Immature natural killer cell (primary cell): ENCODE data around the gene ARSI. TPM values are rescaled to one million over a fixed set of nuclear protein-coding genes. Genes with fewer than 3 reads are reported as not detected.

ENCODE experiments used
- DNase-seq, 3 donors: peaks; one replicate each; pipeline ENCODE4 v3.0.0; 2022; ENCODE audit warnings: mixed read lengths in 1 of 3
- H3K27ac Mint-ChIP-seq, 6 donors: one replicate each; pipeline ENCODE4 v1.8.0; 2020; ENCODE audit warnings: mixed read lengths in 6 of 6, mild to moderate bottlenecking in 5 of 6, inconsistent platforms in 4 of 6, moderate library complexity in 3 of 6
- H3K27me3 Mint-ChIP-seq, 3 donors: one replicate each; pipeline ENCODE4 v1.8.0; 2020 to 2021; ENCODE audit warnings: low read depth in 3 of 3, mild to moderate bottlenecking in 3 of 3, mixed read lengths in 3 of 3, moderate library complexity in 3 of 3, inconsistent platforms in 1 of 3
- H3K36me3 Mint-ChIP-seq, 3 donors: one replicate each; pipeline ENCODE4 v1.8.0; 2020; ENCODE audit warnings: mixed read lengths in 3 of 3, inconsistent platforms in 2 of 3, mild to moderate bottlenecking in 2 of 3
- H3K4me1 Mint-ChIP-seq, 2 donors: one replicate each; pipeline ENCODE4 v1.8.0; 2020; ENCODE audit warnings: inconsistent platforms in 2 of 2, mild to moderate bottlenecking in 2 of 2, mixed read lengths in 2 of 2, moderate library complexity in 1 of 2
- H3K4me3 Mint-ChIP-seq, 5 donors: one replicate each; pipeline ENCODE4 v1.8.0; 2020; ENCODE audit warnings: mild to moderate bottlenecking in 5 of 5, mixed read lengths in 5 of 5, inconsistent platforms in 3 of 5, moderate library complexity in 3 of 5
- H3K9me3 Mint-ChIP-seq, 6 donors: one replicate each; pipeline ENCODE4 v1.8.0; 2020; ENCODE audit warnings: mild to moderate bottlenecking in 6 of 6, mixed read lengths in 6 of 6, inconsistent platforms in 4 of 6, moderate library complexity in 3 of 6
- polyA plus RNA-seq, 3 donors: library from polyadenylated mRNA; unstranded; fragments of 300-500 nt; fragmentation: Illumina TruSeq; gene quantifications; one replicate each; pipeline ENCODE4 v1.2.3, GENCODE V29; 2021

ARSI gene
- polyA plus RNA-seq, 3 donors from 2014 or later, result not detected

GRCh38 chr5:150288361-150288760, 14.3 kb downstream of the ARSI start:
- Mint-ChIP-seq H3K4me1 (no peaks in the 10 kb centered on the region), H3K27ac (no peak overlapping the region), H3K36me3 (no peaks in the 10 kb centered on the region), H3K9me3 (no peaks in the 10 kb centered on the region), H3K4me3 (no peak overlapping the region), H3K27me3 (peaks cover 2 to 5% (median 3%) of the 10 kb centered on the region in 3 donors)
- DNase-seq, result no peak

DNA sequence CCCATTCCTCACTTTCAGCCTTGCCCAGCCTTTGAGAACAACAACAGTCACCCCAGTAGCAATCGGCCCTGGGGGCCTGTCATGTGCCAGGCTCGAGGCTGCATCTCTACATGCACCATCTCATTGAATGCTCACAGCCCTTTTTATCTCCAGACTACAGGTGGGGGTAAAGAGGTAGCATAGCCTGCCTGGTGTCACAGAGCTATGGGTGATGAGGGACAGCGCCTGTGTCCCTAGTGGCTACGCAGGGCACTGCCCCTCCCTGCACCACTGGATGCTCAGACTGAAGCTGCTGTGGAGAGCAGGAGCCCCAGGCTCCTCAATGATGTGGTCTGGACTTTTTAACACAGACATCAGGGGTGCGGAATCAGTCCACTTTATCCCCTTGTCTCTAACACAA, 15.9 kb downstream of the ARSI start:
- peaks cover 1 to 4% (median 3%) of the 10 kb centered on the region in 3 donors for H3K27me3 Mint-ChIP-seq
- DNase-seq, result no peak
- no peak overlapping the region for H3K27ac Mint-ChIP-seq
- H3K9me3 Mint-ChIP-seq, result no peaks in the 10 kb centered on the region
- H3K4me1 Mint-ChIP-seq, result no peaks in the 10 kb centered on the region
- no peak overlapping the region for H3K4me3 Mint-ChIP-seq
- no peaks in the 10 kb centered on the region for H3K36me3 Mint-ChIP-seq

DNA sequence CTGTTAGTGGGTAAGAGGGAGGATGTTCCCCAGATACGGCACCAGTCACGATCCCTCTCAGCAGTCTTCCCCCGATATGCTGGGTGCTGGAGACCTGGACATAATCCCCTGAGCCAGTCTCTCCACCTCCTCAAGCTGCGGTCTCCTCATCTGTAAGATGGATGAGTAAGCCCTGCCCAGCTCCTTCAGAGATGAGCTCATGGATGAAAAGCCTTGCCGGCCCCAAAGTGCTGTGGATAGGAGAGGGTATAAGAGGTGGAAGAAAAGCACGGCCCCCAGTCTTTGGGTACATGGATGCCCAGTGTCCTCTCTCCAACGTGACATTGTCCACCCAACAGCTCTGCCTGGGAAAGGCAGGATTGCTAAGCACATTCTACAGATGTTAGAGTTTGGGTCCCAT, 17.6 kb downstream of the ARSI start:
- H3K27ac Mint-ChIP-seq, result no peak overlapping the region
- H3K27me3 Mint-ChIP-seq, result peaks cover 1 to 5% (median 5%) of the 10 kb centered on the region in 3 donors
- no peak overlapping the region for H3K4me3 Mint-ChIP-seq
- H3K36me3 Mint-ChIP-seq, result no peaks in the 10 kb centered on the region
- H3K4me1 Mint-ChIP-seq, result no peaks in the 10 kb centered on the region
- no peaks in the 10 kb centered on the region for H3K9me3 Mint-ChIP-seq
- DNase-seq, result no peak

DNA sequence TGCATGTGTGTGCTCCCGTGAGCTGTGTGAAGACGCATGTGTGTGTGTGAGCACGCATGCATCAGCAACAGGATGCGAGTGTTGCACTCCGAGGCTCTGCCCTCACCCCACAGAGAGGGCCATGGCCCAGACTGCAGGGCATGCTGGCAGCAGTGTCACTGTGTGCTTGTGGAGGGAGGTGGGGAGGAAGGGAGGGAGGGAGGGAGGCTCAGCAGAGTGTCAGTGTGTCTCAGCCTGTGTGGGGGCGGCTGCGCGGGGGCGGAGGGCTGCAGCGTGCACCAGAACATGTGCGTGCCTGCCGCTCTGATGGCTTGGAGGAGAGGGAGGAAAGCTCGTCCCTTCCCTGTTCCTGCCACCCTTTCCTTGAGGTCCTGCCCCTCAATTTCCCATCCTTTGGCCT, 18.4 kb downstream of the ARSI start:
- Mint-ChIP-seq H3K27me3 (peaks cover 1 to 5% (median 4%) of the 10 kb centered on the region in 3 donors), H3K27ac (no peak overlapping the region), H3K36me3 (no peaks in the 10 kb centered on the region), H3K4me1 (no peaks in the 10 kb centered on the region), H3K9me3 (no peaks in the 10 kb centered on the region), H3K4me3 (no peak overlapping the region)
- no peak for DNase-seq

DNA sequence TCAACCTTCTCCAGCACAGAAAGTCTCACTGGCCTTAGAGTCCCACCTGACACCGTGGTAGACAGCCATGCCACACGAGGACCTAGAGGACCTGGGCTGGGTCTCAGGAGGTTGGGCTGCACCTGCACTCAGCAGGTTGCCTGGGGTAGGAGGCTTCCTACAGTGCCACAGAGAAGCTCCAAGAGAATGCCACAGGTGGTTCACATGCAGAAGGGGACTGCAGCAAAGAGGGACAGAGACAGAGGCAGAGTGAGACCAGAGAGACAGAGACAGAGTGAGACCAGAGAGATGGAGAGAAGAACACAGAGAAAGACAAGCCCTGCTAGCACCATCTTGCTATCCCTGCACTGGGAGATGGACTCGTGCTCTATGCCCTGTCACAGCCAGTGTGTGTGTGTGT, 18.8 kb downstream of the ARSI start:
- H3K27me3 Mint-ChIP-seq, result peaks cover 1 to 5% (median 4%) of the 10 kb centered on the region in 3 donors
- no peaks in the 10 kb centered on the region for H3K36me3 Mint-ChIP-seq
- no peaks in the 10 kb centered on the region for H3K4me1 Mint-ChIP-seq
- no peaks in the 10 kb centered on the region for H3K9me3 Mint-ChIP-seq
- H3K4me3 Mint-ChIP-seq, result no peak overlapping the region
- DNase-seq, result no peak
- H3K27ac Mint-ChIP-seq, result no peak overlapping the region

DNA sequence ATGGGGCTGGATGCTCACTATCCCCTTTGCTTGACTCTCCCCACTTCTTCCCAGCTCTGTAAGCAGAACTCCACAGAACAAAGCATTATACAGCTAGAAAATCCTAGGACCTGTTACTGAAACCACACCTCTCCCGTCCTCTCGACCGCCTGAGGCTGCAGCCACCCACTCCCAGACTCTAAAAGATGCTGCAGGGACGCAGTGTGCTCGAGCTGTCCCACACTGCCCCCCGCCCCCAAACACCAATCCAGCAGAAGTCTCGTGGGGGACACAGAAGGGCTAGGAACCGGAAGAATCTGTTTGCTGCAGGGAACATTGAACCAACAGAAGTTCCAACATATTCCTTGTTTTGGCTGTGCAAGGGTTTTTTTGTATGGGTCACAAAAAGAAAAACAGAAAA, 20.7 kb downstream of the ARSI start:
- Mint-ChIP-seq H3K27me3 (peaks cover 0 to 5% (median 4%) of the 10 kb centered on the region in 3 donors), H3K4me1 (no peaks in the 10 kb centered on the region), H3K36me3 (no peaks in the 10 kb centered on the region), H3K9me3 (no peaks in the 10 kb centered on the region), H3K4me3 (no peak overlapping the region), H3K27ac (no peak overlapping the region)
- no peak for DNase-seq

- H3K36me3 Mint-ChIP-seq, result no peaks in the 10 kb centered on the region
- H3K4me1 Mint-ChIP-seq, result no peaks in the 10 kb centered on the region
- H3K9me3 Mint-ChIP-seq, result peaks cover 0 to 2% (median 0%) of the 10 kb centered on the region in 6 donors
- DNase-seq, result no peak
- peaks cover 0 to 6% (median 4%) of the 10 kb centered on the region in 3 donors for H3K27me3 Mint-ChIP-seq
- H3K27ac Mint-ChIP-seq, result no peak overlapping the region
- no peak overlapping the region for H3K4me3 Mint-ChIP-seq
These were observed 23.2 kb downstream of the ARSI start for GRCh38 chr5:150279330-150280020.

DNA sequence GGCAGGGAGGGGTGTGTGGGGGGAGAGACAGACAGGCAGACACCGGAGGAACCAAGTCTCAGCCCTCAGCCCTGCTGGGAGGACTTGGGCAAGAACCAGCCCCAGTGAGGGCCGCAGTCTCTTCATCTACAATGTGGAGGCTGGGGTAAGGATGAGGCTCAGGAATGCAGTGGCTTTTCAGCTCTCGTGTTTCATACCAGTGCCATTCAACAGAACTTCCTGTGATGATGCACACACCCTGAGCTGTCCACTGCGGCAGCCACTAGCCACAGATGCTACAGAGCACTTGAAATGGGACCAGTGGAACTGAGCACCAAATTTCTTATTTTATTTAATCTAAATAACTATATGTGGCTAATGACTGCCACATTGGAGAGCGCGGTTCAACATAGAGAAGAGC, 23.8 kb downstream of the ARSI start:
- no peak overlapping the region for H3K27ac Mint-ChIP-seq
- no peaks in the 10 kb centered on the region for H3K36me3 Mint-ChIP-seq
- H3K9me3 Mint-ChIP-seq, result peaks cover 0 to 2% (median 0%) of the 10 kb centered on the region in 6 donors
- H3K27me3 Mint-ChIP-seq, result peaks cover 0 to 6% (median 4%) of the 10 kb centered on the region in 3 donors
- no peak overlapping the region for H3K4me3 Mint-ChIP-seq
- DNase-seq, result no peak
- no peaks in the 10 kb centered on the region for H3K4me1 Mint-ChIP-seq

- no peak for DNase-seq
- Mint-ChIP-seq H3K4me1 (no peaks in the 10 kb centered on the region), H3K36me3 (no peaks in the 10 kb centered on the region), H3K27me3 (peaks cover 0 to 4% (median 2%) of the 10 kb centered on the region in 3 donors), H3K9me3 (peaks cover 0 to 2% (median 0%) of the 10 kb centered on the region in 6 donors), H3K4me3 (no peak overlapping the region), H3K27ac (no peak overlapping the region)
These were observed 24.5 kb downstream of the ARSI start for GRCh38 chr5:150278046-150278730.

GRCh38 chr5:150277043-150277442, 25.7 kb downstream of the ARSI start:
- DNase-seq, result no peak
- no peak overlapping the region for H3K4me3 Mint-ChIP-seq
- H3K4me1 Mint-ChIP-seq, result no peaks in the 10 kb centered on the region
- H3K27ac Mint-ChIP-seq, result no peak overlapping the region
- no peaks in the 10 kb centered on the region for H3K36me3 Mint-ChIP-seq
- peaks cover 0 to 2% (median 0%) of the 10 kb centered on the region in 6 donors for H3K9me3 Mint-ChIP-seq
- peaks cover 3 to 7% (median 4%) of the 10 kb centered on the region in 3 donors for H3K27me3 Mint-ChIP-seq

GRCh38 chr5:150274811-150275210, 27.9 kb downstream of the ARSI start:
- H3K27me3 Mint-ChIP-seq, result peaks cover 3 to 6% (median 4%) of the 10 kb centered on the region in 3 donors
- H3K9me3 Mint-ChIP-seq, result peaks cover 0 to 2% (median 0%) of the 10 kb centered on the region in 6 donors

DNA sequence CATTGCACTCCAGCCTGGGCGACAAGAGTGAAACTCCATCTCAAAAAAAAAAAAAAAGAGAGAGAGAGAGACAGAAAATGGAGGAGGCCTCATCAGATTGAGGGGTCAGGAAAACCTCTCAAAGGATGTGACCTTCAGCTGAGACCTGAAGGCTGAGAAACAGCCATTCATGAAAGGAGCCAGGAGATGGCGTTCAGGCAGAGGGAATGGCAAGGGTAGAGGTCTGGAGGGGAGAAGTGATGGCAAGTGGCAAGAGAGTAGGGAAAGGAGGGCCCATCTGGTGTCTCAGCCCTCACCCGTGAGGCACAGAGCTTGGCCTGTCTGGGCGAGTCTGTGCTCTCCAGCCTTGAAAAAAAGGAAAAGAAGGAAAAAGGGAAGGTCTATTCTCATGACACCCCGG, 30.2 kb downstream of the ARSI start:
- Mint-ChIP-seq H3K9me3 (peaks cover 0 to 2% (median 0%) of the 10 kb centered on the region in 6 donors), H3K4me1 (no peaks in the 10 kb centered on the region), H3K27ac (peak overlapping the region in 1 of 6 donors; percentile 51), H3K36me3 (no peaks in the 10 kb centered on the region), H3K4me3 (no peak overlapping the region), H3K27me3 (peaks cover 4 to 6% (median 4%) of the 10 kb centered on the region in 3 donors)
- DNase-seq, result no peak

More at GRCh38 chr5:150274811-150275210, 27.9 kb downstream of the ARSI start:
- H3K4me3 Mint-ChIP-seq, result no peak overlapping the region
- no peaks in the 10 kb centered on the region for H3K4me1 Mint-ChIP-seq
- no peak overlapping the region for H3K27ac Mint-ChIP-seq
- H3K36me3 Mint-ChIP-seq, result no peaks in the 10 kb centered on the region
- no peak for DNase-seq

- Mint-ChIP-seq H3K36me3 (no peaks in the 10 kb centered on the region), H3K27ac (no peak overlapping the region), H3K9me3 (peaks cover 0 to 2% (median 0%) of the 10 kb centered on the region in 6 donors), H3K4me1 (no peaks in the 10 kb centered on the region), H3K4me3 (no peak overlapping the region), H3K27me3 (peaks cover 4 to 6% (median 4%) of the 10 kb centered on the region in 3 donors)
- DNase-seq, result no peak
These were observed 30.8 kb downstream of the ARSI start for GRCh38 chr5:150271923-150272322.

DNA sequence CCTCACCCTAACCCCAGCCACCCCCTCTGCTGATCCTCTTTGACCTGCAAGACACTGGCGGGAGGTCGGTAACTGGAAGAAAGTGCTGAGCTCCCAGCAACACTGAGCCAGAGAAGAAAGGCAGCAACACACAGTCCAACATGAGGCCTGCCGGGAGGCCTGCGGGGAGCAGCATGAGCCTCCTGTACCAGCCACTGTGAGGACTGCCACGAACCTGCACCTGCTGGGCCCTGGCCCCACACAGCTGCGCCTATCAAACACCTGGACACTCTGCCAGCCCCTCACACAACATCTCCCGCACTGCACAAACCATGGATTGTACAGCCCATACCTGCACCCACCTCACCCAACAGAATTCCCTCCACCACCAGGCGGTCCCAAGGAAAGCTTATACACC, 31.4 kb downstream of the ARSI start:
- no peak for DNase-seq
- H3K4me1 Mint-ChIP-seq, result no peaks in the 10 kb centered on the region
- H3K36me3 Mint-ChIP-seq, result no peaks in the 10 kb centered on the region
- no peak overlapping the region for H3K4me3 Mint-ChIP-seq
- H3K9me3 Mint-ChIP-seq, result no peaks in the 10 kb centered on the region
- peaks cover 4 to 6% (median 4%) of the 10 kb centered on the region in 3 donors for H3K27me3 Mint-ChIP-seq
- no peak overlapping the region for H3K27ac Mint-ChIP-seq
